SK-N-SH (cell line): ENCODE measurements around the gene CD209. TPM values are rescaled to one million over a fixed set of nuclear protein-coding genes. Genes with fewer than 3 reads are reported as not detected.

Source experiments
- CTCF ChIA-PET: fragments of 300-600, 350-600 bp; formaldehyde crosslinking; extraction: SDS; loops from one replicate; lab custom pipeline; 2021; lab: Yijun Ruan, JAX
- POLR2A ChIA-PET: fragments of 350-600 bp; sonication (Branson Sonifier 250); formaldehyde crosslinking; extraction: SDS; loops from one replicate; lab custom pipeline; 2020; ENCODE audit warnings: antibody characterized with exemption, inconsistent platforms; lab: Yijun Ruan, JAX
- DNase-seq: peaks from one replicate; pipeline ENCODE4 v3.0.0; 2012
- H2AFZ ChIP-seq: fragments of 200-600 bp; sonication (generic); 2 replicates; pipeline ENCODE4 v1.8.1; 2016; ENCODE audit warnings: antibody characterized with exemption, mild to moderate bottlenecking, low read depth
- H3F3A ChIP-seq: fragments of 200-600 bp; sonication (generic); replicated peaks from 2 replicates; pipeline ENCODE3; 2016; ENCODE audit warnings: antibody characterized with exemption, mild to moderate bottlenecking; ENCODE audit not compliant: insufficient read depth
- H3K27ac ChIP-seq, 2 experiments: fragments of 200-500 bp in 1 of 2; fragments of 200-600 bp in 1 of 2; sonication (Bioruptor generic) in 1 of 2; sonication (generic), shearing (Covaris generic) in 1 of 2; 2 replicates each; pipeline versions ENCODE4 v1.5.1 to v1.6.1; 2014 to 2016; ENCODE audit warnings: low read depth in 2 of 2, inconsistent platforms in 1 of 2, low read length in 1 of 2, mild to moderate bottlenecking in 1 of 2, mixed read lengths in 1 of 2
- H3K27me3 ChIP-seq: fragments of 200-600 bp; sonication (generic), shearing (Covaris generic); 2 replicates; pipeline ENCODE4 v1.6.1; 2016; ENCODE audit warnings: mixed run types; ENCODE audit not compliant: insufficient read depth
- H3K36me3 ChIP-seq, 2 experiments: fragments of 200-500 bp in 1 of 2; fragments of 200-600 bp in 1 of 2; sonication (Bioruptor generic) in 1 of 2; sonication (generic) in 1 of 2; replicated peaks in 1 of 2; 2 replicates each; pipeline versions ENCODE3 to v1.5.1; 2014 to 2016; ENCODE audit warnings: low read length in 1 of 2, mild to moderate bottlenecking in 1 of 2; ENCODE audit not compliant: insufficient read depth in 2 of 2, control insufficient read depth in 1 of 2
- H3K4me1 ChIP-seq, 2 experiments: fragments of 200-500 bp in 1 of 2; fragments of 200-600 bp in 1 of 2; sonication (Bioruptor generic) in 1 of 2; sonication (generic), shearing (Covaris generic) in 1 of 2; 2 replicates each; pipeline versions ENCODE4 v1.5.1 to v1.6.1; 2014 to 2016; ENCODE audit warnings: low read depth in 1 of 2, low read length in 1 of 2, mixed run types in 1 of 2; ENCODE audit not compliant: insufficient read depth in 2 of 2, control insufficient read depth in 1 of 2
- H3K4me2 ChIP-seq: fragments of 200-600 bp; sonication (generic), shearing (Covaris generic); 2 replicates; pipeline ENCODE4 v1.6.1; 2017; ENCODE audit warnings: mixed run types
- H3K4me3 ChIP-seq, 2 experiments: fragments of 200-500 bp in 1 of 2; fragments of 200-600 bp in 1 of 2; sonication (Bioruptor generic) in 1 of 2; sonication (generic), shearing (Covaris generic) in 1 of 2; 2 replicates each; pipeline versions ENCODE4 v1.5.1 to v1.8.1; 2014 to 2016; ENCODE audit warnings: low read depth in 2 of 2, inconsistent platforms in 1 of 2, low read length in 1 of 2, mild to moderate bottlenecking in 1 of 2, mixed read lengths in 1 of 2, moderate library complexity in 1 of 2
- H3K79me2 ChIP-seq: fragments of 200-600 bp; sonication (generic); 2 replicates; pipeline ENCODE4 v1.8.1; 2017; ENCODE audit warnings: mild to moderate bottlenecking; ENCODE audit not compliant: insufficient read depth
- H3K9ac ChIP-seq: fragments of 200-600 bp; sonication (generic); 2 replicates; pipeline ENCODE4 v1.6.1; 2017; ENCODE audit warnings: mixed run types
- H3K9me2 ChIP-seq: fragments of 200-600 bp; sonication (generic); 2 replicates; pipeline ENCODE4 v1.6.1; 2017; ENCODE audit warnings: mixed run types
- H3K9me3 ChIP-seq: fragments of 200-600 bp; sonication (generic); 2 replicates; pipeline ENCODE4 v1.6.1; 2017; ENCODE audit warnings: mixed run types, mild to moderate bottlenecking, moderate library complexity
- H4K20me1 ChIP-seq: fragments of 200-600 bp; sonication (generic); 2 replicates; pipeline ENCODE4 v1.6.1; 2017; ENCODE audit warnings: mild to moderate bottlenecking, mixed run types; ENCODE audit not compliant: insufficient read depth
- ELF1 ChIP-seq: IDR thresholded peaks from 2 replicates; pipeline ENCODE4 v1.4.0; 2012
- FOSL2 ChIP-seq: IDR thresholded peaks from 2 replicates; pipeline ENCODE4 v1.4.0; 2012; ENCODE audit warnings: low read depth, mild to moderate bottlenecking, moderate library complexity, borderline replicate concordance
- FOXJ3 ChIP-seq: sonication (generic); formaldehyde crosslinking; IDR thresholded peaks from 2 replicates; pipeline ENCODE4 v1.5.1; 2020; ENCODE audit warnings: mild to moderate bottlenecking, missing genetic modification reagents
- FOXM1 ChIP-seq: IDR thresholded peaks from 2 replicates; pipeline ENCODE4 v1.4.0; 2012; ENCODE audit warnings: low read depth, mild to moderate bottlenecking
- GABPA ChIP-seq: IDR thresholded peaks from 2 replicates; pipeline ENCODE4 v1.4.0; 2012; ENCODE audit warnings: low read depth, mild to moderate bottlenecking
- JUND ChIP-seq: IDR thresholded peaks from 2 replicates; pipeline ENCODE4 v1.4.0; 2012
- MAX ChIP-seq: IDR thresholded peaks from 2 replicates; pipeline ENCODE4 v1.4.0; 2012; ENCODE audit warnings: low read depth
- MXI1 ChIP-seq: IDR thresholded peaks from 2 replicates; pipeline ENCODE4 v1.6.1; 2012; ENCODE audit warnings: mild to moderate bottlenecking, low read depth, low read length, improper control_type of control experiment
- NRF1 ChIP-seq: IDR thresholded peaks from 2 replicates; pipeline ENCODE4 v1.6.1; 2012; ENCODE audit warnings: low read depth, mild to moderate bottlenecking, low read length
- POLR2AphosphoS5 ChIP-seq: IDR thresholded peaks from 2 replicates; pipeline ENCODE4 v1.6.1; 2012; ENCODE audit warnings: low read depth, low read length
- RAD21 ChIP-seq: IDR thresholded peaks from 2 replicates; pipeline ENCODE4 v1.6.1; 2012; ENCODE audit warnings: mild to moderate bottlenecking, low read length
- RCOR1 ChIP-seq: fragments of 150-350 bp; IDR thresholded peaks from 2 replicates; pipeline ENCODE4 v1.6.1; 2017; ENCODE audit warnings: antibody characterized with exemption, low read length
- REST ChIP-seq: IDR thresholded peaks from 2 replicates; pipeline ENCODE4 v1.6.1; 2012; ENCODE audit warnings: mild to moderate bottlenecking, low read depth, low read length, moderate library complexity
- RFX5 ChIP-seq: IDR thresholded peaks from 2 replicates; pipeline ENCODE4 v1.6.1; 2012; ENCODE audit warnings: mild to moderate bottlenecking, improper control_type of control experiment, low read length
- SIN3A ChIP-seq: IDR thresholded peaks from 2 replicates; pipeline ENCODE4 v1.6.1; 2012; ENCODE audit warnings: low read depth, mild to moderate bottlenecking, low read length, moderate library complexity, borderline replicate concordance
- SMC3 ChIP-seq: IDR thresholded peaks from 2 replicates; pipeline ENCODE4 v1.6.1; 2012; ENCODE audit warnings: low read depth, low read length, improper control_type of control experiment
- TCF12 ChIP-seq: IDR thresholded peaks from 2 replicates; pipeline ENCODE4 v1.4.0; 2012
- TEAD4 ChIP-seq: IDR thresholded peaks from 2 replicates; pipeline ENCODE4 v1.4.0; 2012; ENCODE audit warnings: mild to moderate bottlenecking, borderline replicate concordance; ENCODE audit not compliant: insufficient read depth
- USF2 ChIP-seq: fragments of 150-350 bp; IDR thresholded peaks from 2 replicates; pipeline ENCODE4 v1.6.1; 2017; ENCODE audit warnings: antibody characterized with exemption, low read length, low read depth, borderline replicate concordance
- ZBTB33 ChIP-seq: IDR thresholded peaks from 2 replicates; pipeline ENCODE4 v1.4.0; 2012; ENCODE audit warnings: low read depth, borderline replicate concordance
- WGBS: methylation state at CpG from one replicate; pipeline ENCODE4 v1.1.6; 2017; ENCODE audit warnings: low lambda C conversion rate; 5-methylcytosine and 5-hydroxymethylcytosine counted together
- polyA plus RNA-seq, 3 experiments: library from polyadenylated mRNA; depleted of rRNA; stranded (reverse); fragments of >200 nt; gene quantifications; 2 replicates each; pipeline ENCODE4 v1.2.3, GENCODE V29; 2012

CD209 gene
- polyA plus RNA-seq, 1 of the 3 experiments (the other 2 are of a cell fraction), result not detected

- H2AFZ ChIP-seq, result no peak overlapping the region
- no peaks in the 10 kb centered on the region for H3F3A ChIP-seq
- DNase-seq, result no peak
- no peaks in the 10 kb centered on the region for H3K36me3 ChIP-seq
- WGBS, result 17% methylated on average over 1 of the region's 1 CpG
- ChIA-PET POLR2A (no interaction called here), CTCF (no interaction called here)
- H3K9me3 ChIP-seq, result no peaks in the 10 kb centered on the region
- no peaks in the 10 kb centered on the region for H3K79me2 ChIP-seq
- H3K4me3 ChIP-seq, result no peak overlapping the region
- TF ChIP-seq POLR2AphosphoS5 (no peak), FOXM1 (no peak), REST (no peak), ZBTB33 (no peak), SMC3 (no peak), JUND (no peak), MAX (no peak), GABPA (no peak), FOXJ3 (CRISPR knock-in tag) (no peak)
- peaks cover 42% of the 10 kb centered on the region for H3K27me3 ChIP-seq
- no peak overlapping the region for H3K27ac ChIP-seq
- H3K9me2 ChIP-seq, result no peaks in the 10 kb centered on the region
- no peaks in the 10 kb centered on the region for H3K4me1 ChIP-seq
- H4K20me1 ChIP-seq, result no peaks in the 10 kb centered on the region
- no peak overlapping the region for H3K9ac ChIP-seq
- H3K4me2 ChIP-seq, result no peak overlapping the region
These were observed 31.7 kb downstream of the CD209 start for GRCh38 chr19:7715671-7716070.

- no peak overlapping the region for H3K4me3 ChIP-seq
- ChIA-PET POLR2A (no interaction called here), CTCF (interaction anchor here (1.4 kb wide), 1 partner anchor 30 kb away, joined by 4 read pairs; the partner anchor contains the start of gene TRAPPC5)
- H3K9ac ChIP-seq, result no peak overlapping the region
- no peaks in the 10 kb centered on the region for H3K9me2 ChIP-seq
- no peaks in the 10 kb centered on the region for H3K9me3 ChIP-seq
- H3K27me3 ChIP-seq, result peaks cover 42% of the 10 kb centered on the region
- H2AFZ ChIP-seq, result no peak overlapping the region
- no peak overlapping the region for H3K4me2 ChIP-seq
- H3K36me3 ChIP-seq, result no peaks in the 10 kb centered on the region
- no peaks in the 10 kb centered on the region for H3F3A ChIP-seq
- no peaks in the 10 kb centered on the region for H3K79me2 ChIP-seq
- no peaks in the 10 kb centered on the region for H3K4me1 ChIP-seq
- 51% methylated on average over 5 of the region's 5 CpGs for WGBS
- DNase-seq, result no peak
- H3K27ac ChIP-seq, result no peak overlapping the region
- no peaks in the 10 kb centered on the region for H4K20me1 ChIP-seq
- TF ChIP-seq RAD21 (no peak), USF2 (no peak), ELF1 (no peak), RFX5 (no peak), JUND (no peak), SIN3A (no peak), TEAD4 (no peak), SMC3 (no peak), POLR2AphosphoS5 (no peak), NRF1 (no peak), MXI1 (no peak), MAX (no peak), RCOR1 (no peak), ZBTB33 (no peak), TCF12 (no peak), FOSL2 (no peak), FOXM1 (no peak)
These were observed 36.7 kb downstream of the CD209 start for GRCh38 chr19:7710616-7711015.
